ENCODE data around the gene ASIC4. TPM values are rescaled to one million over a fixed set of nuclear protein-coding genes. Genes with fewer than 3 reads are reported as not detected.

ASIC4 gene
- total RNA-seq, 1 experiment from 2014 or later = 0.79 TPM

DNA sequence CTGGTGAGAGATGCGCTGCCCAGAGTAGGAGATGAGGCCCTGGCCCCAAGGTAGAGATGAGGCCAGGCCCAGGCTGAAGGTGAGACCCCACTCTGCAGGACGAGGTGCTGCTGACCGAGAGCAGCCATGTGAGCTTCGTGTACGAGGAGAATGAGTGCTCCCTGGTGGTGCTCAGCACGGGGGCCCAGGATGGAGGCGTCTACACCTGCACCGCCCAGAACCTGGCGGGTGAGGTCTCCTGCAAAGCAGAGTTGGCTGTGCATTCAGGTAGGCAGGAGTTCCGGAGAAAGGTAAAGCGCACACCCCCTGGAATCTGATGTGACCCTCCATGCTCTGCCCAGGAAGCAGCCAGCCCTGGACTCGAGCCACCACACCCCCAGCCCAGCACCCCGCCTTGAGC, 37.1 kb upstream of the ASIC4 start:
- POLR2A ChIA-PET = interaction anchor here (0.6 to 1.4 kb wide), 3 partner anchors 21 to 43 kb away, joined by 3 to 4 read pairs (median 4); partner anchors contain the start of gene GMPPA
- 0 out of 2 replicates have a peak overlapping the region, but pooled peaks have one; percentile 45 for H3K27ac Mint-ChIP-seq
- no peak for DNase-seq (ENCODE audit: low spot score)

DNA sequence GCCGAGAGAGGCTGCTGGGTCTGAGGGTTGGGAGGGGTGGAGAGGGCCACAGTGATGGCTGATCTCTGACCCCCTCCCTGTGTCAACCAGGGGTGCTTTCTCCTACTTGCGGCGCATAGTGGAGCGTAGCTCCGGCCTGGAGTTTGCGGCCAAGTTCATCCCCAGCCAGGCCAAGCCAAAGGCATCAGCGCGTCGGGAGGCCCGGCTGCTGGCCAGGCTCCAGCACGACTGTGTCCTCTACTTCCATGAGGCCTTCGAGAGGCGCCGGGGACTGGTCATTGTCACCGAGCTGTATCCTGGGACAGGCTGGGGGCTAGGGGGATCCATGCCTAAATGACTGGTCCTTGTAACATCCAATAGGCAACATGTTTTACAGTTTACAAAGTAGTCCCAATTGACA, 36.5 kb upstream of the ASIC4 start:
- POLR2A ChIA-PET = interaction anchor here (1.4 kb wide), 1 partner anchor 20 kb away, joined by 4 read pairs; the partner anchor contains the start of gene GMPPA
- no peak overlapping the region for H3K27ac Mint-ChIP-seq

More for the DNA sequence above, 37.1 kb upstream of the ASIC4 start:
- Mint-ChIP-seq H3K4me3 (peak overlapping the region; percentile 68), H3K36me3 (no peaks in the 10 kb centered on the region), H3K4me1 (peaks cover 24% of the 10 kb centered on the region), H3K9me3 (no peaks in the 10 kb centered on the region), H3K27me3 (ENCODE audit: low read depth) (no peaks in the 10 kb centered on the region)
- TF ChIP-seq ZNF423 (CRISPR knock-in tag; IDR thresholded peaks at IDR 0.05) = peak; percentile 26; the same call in 1 of the 2 replicates
- TF ChIP-seq CBFB (CRISPR knock-in tag; IDR thresholded peaks at IDR 0.05; ENCODE audit: low read depth) = no peak
- TF ChIP-seq ELF4 (CRISPR knock-in tag; IDR thresholded peaks at IDR 0.05; ENCODE audit: low read depth) = no peak; the same call in 1 of the 2 replicates
- 0 out of 2 replicates have a peak, but pooled peaks have one; percentile 33 for TF ChIP-seq FOXP1 (CRISPR knock-in tag; IDR thresholded peaks at IDR 0.05; ENCODE audit: borderline replicate concordance)
- peak; percentile 97 for TF ChIP-seq ZNF263 (CRISPR knock-in tag; IDR thresholded peaks at IDR 0.05; ENCODE audit: low read depth)
- TF ChIP-seq, protein P1, sequence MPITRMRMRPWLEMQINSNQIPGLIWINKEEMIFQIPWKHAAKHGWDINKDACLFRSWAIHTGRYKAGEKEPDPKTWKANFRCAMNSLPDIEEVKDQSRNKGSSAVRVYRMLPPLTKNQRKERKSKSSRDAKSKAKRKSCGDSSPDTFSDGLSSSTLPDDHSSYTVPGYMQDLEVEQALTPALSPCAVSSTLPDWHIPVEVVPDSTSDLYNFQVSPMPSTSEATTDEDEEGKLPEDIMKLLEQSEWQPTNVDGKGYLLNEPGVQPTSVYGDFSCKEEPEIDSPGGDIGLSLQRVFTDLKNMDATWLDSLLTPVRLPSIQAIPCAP (CRISPR knock-in tag; IDR thresholded peaks at IDR 0.05) = no peak
- TF ChIP-seq PRRX2 (CRISPR knock-in tag; IDR thresholded peaks at IDR 0.05) = no peak
- no peak for ATAC-seq
- CTCF ChIA-PET = interaction anchor here (0.5 to 35.9 kb wide), 19 partner anchors 9 to 224 kb away, joined by 3 to 2316 read pairs (median 9); partner anchors contain the start of genes ASIC4, CHPF, DNPEP and GMPPA

More for the DNA sequence above, 36.5 kb upstream of the ASIC4 start:
- H3K9me3 Mint-ChIP-seq = no peaks in the 10 kb centered on the region
- CTCF ChIA-PET = interaction anchor here (0.5 to 35.9 kb wide), 10 partner anchors 9 to 273 kb away, joined by 3 to 2316 read pairs (median 30); partner anchors contain the start of genes ASIC4, CHPF, GMPPA and TMEM198
- peaks cover 26% of the 10 kb centered on the region for H3K4me1 Mint-ChIP-seq
- H3K36me3 Mint-ChIP-seq = no peaks in the 10 kb centered on the region
- no peak for TF ChIP-seq ZNF396 (CRISPR knock-in tag; IDR thresholded peaks at IDR 0.05; ENCODE audit: borderline replicate concordance)
- TF ChIP-seq, protein P2, sequence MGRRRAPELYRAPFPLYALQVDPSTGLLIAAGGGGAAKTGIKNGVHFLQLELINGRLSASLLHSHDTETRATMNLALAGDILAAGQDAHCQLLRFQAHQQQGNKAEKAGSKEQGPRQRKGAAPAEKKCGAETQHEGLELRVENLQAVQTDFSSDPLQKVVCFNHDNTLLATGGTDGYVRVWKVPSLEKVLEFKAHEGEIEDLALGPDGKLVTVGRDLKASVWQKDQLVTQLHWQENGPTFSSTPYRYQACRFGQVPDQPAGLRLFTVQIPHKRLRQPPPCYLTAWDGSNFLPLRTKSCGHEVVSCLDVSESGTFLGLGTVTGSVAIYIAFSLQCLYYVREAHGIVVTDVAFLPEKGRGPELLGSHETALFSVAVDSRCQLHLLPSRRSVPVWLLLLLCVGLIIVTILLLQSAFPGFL (CRISPR knock-in tag; IDR thresholded peaks at IDR 0.05; ENCODE audit: borderline replicate concordance) = no peak
- TF ChIP-seq ETV6 (CRISPR knock-in tag; IDR thresholded peaks at IDR 0.05) = no peak
- no peak for TF ChIP-seq FOXK1 (CRISPR knock-in tag; IDR thresholded peaks at IDR 0.05)
- no peak for TF ChIP-seq SP1 (CRISPR knock-in tag; conservative IDR thresholded peaks at IDR 0.05)
- TF ChIP-seq IRF2 (CRISPR knock-in tag; IDR thresholded peaks at IDR 0.05; ENCODE audit: borderline replicate concordance, low read depth) = no peak
- TF ChIP-seq GTF2I (CRISPR knock-in tag; conservative IDR thresholded peaks at IDR 0.05) = no peak
- TF ChIP-seq EMX1 (CRISPR knock-in tag; IDR thresholded peaks at IDR 0.05) = no peak
- TF ChIP-seq, protein P3, sequence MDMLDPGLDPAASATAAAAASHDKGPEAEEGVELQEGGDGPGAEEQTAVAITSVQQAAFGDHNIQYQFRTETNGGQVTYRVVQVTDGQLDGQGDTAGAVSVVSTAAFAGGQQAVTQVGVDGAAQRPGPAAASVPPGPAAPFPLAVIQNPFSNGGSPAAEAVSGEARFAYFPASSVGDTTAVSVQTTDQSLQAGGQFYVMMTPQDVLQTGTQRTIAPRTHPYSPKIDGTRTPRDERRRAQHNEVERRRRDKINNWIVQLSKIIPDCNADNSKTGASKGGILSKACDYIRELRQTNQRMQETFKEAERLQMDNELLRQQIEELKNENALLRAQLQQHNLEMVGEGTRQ (CRISPR knock-in tag; IDR thresholded peaks at IDR 0.05) = no peak
- TF ChIP-seq GABPB1 (CRISPR knock-in tag; IDR thresholded peaks at IDR 0.05) = no peak
- no peak for TF ChIP-seq SMAD4 (CRISPR knock-in tag; IDR thresholded peaks at IDR 0.05)
- TF ChIP-seq CBFB (CRISPR knock-in tag; IDR thresholded peaks at IDR 0.05; ENCODE audit: low read depth) = no peak
- TF ChIP-seq, protein P4, sequence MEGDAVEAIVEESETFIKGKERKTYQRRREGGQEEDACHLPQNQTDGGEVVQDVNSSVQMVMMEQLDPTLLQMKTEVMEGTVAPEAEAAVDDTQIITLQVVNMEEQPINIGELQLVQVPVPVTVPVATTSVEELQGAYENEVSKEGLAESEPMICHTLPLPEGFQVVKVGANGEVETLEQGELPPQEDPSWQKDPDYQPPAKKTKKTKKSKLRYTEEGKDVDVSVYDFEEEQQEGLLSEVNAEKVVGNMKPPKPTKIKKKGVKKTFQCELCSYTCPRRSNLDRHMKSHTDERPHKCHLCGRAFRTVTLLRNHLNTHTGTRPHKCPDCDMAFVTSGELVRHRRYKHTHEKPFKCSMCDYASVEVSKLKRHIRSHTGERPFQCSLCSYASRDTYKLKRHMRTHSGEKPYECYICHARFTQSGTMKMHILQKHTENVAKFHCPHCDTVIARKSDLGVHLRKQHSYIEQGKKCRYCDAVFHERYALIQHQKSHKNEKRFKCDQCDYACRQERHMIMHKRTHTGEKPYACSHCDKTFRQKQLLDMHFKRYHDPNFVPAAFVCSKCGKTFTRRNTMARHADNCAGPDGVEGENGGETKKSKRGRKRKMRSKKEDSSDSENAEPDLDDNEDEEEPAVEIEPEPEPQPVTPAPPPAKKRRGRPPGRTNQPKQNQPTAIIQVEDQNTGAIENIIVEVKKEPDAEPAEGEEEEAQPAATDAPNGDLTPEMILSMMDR (IDR thresholded peaks at IDR 0.05) = no peak
- TF ChIP-seq, protein P5, sequence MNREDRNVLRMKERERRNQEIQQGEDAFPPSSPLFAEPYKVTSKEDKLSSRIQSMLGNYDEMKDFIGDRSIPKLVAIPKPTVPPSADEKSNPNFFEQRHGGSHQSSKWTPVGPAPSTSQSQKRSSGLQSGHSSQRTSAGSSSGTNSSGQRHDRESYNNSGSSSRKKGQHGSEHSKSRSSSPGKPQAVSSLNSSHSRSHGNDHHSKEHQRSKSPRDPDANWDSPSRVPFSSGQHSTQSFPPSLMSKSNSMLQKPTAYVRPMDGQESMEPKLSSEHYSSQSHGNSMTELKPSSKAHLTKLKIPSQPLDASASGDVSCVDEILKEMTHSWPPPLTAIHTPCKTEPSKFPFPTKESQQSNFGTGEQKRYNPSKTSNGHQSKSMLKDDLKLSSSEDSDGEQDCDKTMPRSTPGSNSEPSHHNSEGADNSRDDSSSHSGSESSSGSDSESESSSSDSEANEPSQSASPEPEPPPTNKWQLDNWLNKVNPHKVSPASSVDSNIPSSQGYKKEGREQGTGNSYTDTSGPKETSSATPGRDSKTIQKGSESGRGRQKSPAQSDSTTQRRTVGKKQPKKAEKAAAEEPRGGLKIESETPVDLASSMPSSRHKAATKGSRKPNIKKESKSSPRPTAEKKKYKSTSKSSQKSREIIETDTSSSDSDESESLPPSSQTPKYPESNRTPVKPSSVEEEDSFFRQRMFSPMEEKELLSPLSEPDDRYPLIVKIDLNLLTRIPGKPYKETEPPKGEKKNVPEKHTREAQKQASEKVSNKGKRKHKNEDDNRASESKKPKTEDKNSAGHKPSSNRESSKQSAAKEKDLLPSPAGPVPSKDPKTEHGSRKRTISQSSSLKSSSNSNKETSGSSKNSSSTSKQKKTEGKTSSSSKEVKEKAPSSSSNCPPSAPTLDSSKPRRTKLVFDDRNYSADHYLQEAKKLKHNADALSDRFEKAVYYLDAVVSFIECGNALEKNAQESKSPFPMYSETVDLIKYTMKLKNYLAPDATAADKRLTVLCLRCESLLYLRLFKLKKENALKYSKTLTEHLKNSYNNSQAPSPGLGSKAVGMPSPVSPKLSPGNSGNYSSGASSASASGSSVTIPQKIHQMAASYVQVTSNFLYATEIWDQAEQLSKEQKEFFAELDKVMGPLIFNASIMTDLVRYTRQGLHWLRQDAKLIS (CRISPR knock-in tag; IDR thresholded peaks at IDR 0.05; ENCODE audit: borderline replicate concordance) = no peak
- no peak for TF ChIP-seq ZNF317 (CRISPR knock-in tag; IDR thresholded peaks at IDR 0.05; ENCODE audit: borderline replicate concordance, low read depth)
- no peak for TF ChIP-seq MXD4 (CRISPR knock-in tag; IDR thresholded peaks at IDR 0.05; ENCODE audit: borderline replicate concordance)
- TF ChIP-seq, protein P6, sequence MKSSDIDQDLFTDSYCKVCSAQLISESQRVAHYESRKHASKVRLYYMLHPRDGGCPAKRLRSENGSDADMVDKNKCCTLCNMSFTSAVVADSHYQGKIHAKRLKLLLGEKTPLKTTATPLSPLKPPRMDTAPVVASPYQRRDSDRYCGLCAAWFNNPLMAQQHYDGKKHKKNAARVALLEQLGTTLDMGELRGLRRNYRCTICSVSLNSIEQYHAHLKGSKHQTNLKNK (CRISPR knock-in tag; IDR thresholded peaks at IDR 0.05) = no peak
- TF ChIP-seq NFE2L1 (CRISPR knock-in tag; IDR thresholded peaks at IDR 0.05) = no peak
- TF ChIP-seq, protein P7, sequence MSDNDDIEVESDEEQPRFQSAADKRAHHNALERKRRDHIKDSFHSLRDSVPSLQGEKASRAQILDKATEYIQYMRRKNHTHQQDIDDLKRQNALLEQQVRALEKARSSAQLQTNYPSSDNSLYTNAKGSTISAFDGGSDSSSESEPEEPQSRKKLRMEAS (CRISPR knock-in tag; IDR thresholded peaks at IDR 0.05) = no peak
- TF ChIP-seq, protein P8, sequence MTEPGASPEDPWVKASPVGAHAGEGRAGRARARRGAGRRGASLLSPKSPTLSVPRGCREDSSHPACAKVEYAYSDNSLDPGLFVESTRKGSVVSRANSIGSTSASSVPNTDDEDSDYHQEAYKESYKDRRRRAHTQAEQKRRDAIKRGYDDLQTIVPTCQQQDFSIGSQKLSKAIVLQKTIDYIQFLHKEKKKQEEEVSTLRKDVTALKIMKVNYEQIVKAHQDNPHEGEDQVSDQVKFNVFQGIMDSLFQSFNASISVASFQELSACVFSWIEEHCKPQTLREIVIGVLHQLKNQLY (CRISPR knock-in tag; IDR thresholded peaks at IDR 0.05) = no peak
- no peak overlapping the region for H3K4me3 Mint-ChIP-seq
- no peak for DNase-seq (ENCODE audit: low spot score)
- ATAC-seq = no peak
- peaks cover 3% of the 10 kb centered on the region for H3K27me3 Mint-ChIP-seq (ENCODE audit: low read depth)

Measured in WTC11 (cell line).